SKM-1 (cell line): Measurements from ENCODE around the gene LELP1.
"Not testable (repeated sequence)": the region's sequence is repeated elsewhere in the genome, so short reads cannot be mapped to it uniquely, and the experiment has no call there.

ENCODE experiments used
- DNase-seq: peaks from one replicate; lab custom pipeline; 2025; ENCODE audit not compliant: unreplicated experiment; lab: John Stamatoyannopoulos, UW

The LELP1 gene

GRCh38 chr1:153203130-153203529, at the start of gene LELP1:
LELP1 (plus strand) TSS chr1:153203430; CDS start chr1:153204708, 1,278 bp downstream.
- DNase-seq: no peak

- no peak for DNase-seq
These were observed 47.7 kb upstream of the LELP1 start for GRCh38 chr1:153155541-153155940.

- no peak for DNase-seq
These were observed 34.5 kb upstream of the LELP1 start for GRCh38 chr1:153168686-153169085.

- DNase-seq: no peak
These were observed 28.6 kb upstream of the LELP1 start for GRCh38 chr1:153174624-153175023.

GRCh38 chr1:153178922-153179321, 24.3 kb upstream of the LELP1 start:
- DNase-seq: no peak

- no peak for DNase-seq
These were observed 22.7 kb upstream of the LELP1 start for GRCh38 chr1:153180556-153180955.

- not testable (repeated sequence) for DNase-seq
These were observed 14.9 kb upstream of the LELP1 start for GRCh38 chr1:153188301-153188700.

- DNase-seq: no peak
These were observed 12.9 kb upstream of the LELP1 start for GRCh38 chr1:153190373-153190772.

GRCh38 chr1:153192697-153193096, 10.5 kb upstream of the LELP1 start:
- DNase-seq: no peak

GRCh38 chr1:153194331-153195050, 8.7 kb upstream of the LELP1 start:
- DNase-seq: no peak

GRCh38 chr1:153195216-153195615, 8.0 kb upstream of the LELP1 start:
- DNase-seq: no peak

GRCh38 chr1:153202006-153202405, 1.2 kb upstream of the LELP1 start:
- no peak for DNase-seq

GRCh38 chr1:153206631-153207030, 3.4 kb downstream of the LELP1 start:
- DNase-seq: no peak

- no peak for DNase-seq
These were observed 7.0 kb downstream of the LELP1 start for GRCh38 chr1:153210206-153210605.

- DNase-seq: no peak
These were observed 9.0 kb downstream of the LELP1 start for GRCh38 chr1:153212201-153212600.

- no peak for DNase-seq
These were observed 10.3 kb downstream of the LELP1 start for GRCh38 chr1:153213519-153213918.

- no peak for DNase-seq
These were observed 14.0 kb downstream of the LELP1 start, which contains the start of gene PRR9 for GRCh38 chr1:153217212-153217611. PRR9 (plus strand) TSS chr1:153217584; CDS start chr1:153218145, 561 bp downstream.

GRCh38 chr1:153217744-153218416, 14.7 kb downstream of the LELP1 start:
- DNase-seq: no peak

GRCh38 chr1:153220606-153221303, 17.5 kb downstream of the LELP1 start:
- no peak for DNase-seq

GRCh38 chr1:153223040-153223891, 20.0 kb downstream of the LELP1 start:
- not testable (repeated sequence) for DNase-seq

- no peak for DNase-seq
These were observed 24.6 kb downstream of the LELP1 start for GRCh38 chr1:153227810-153228209.
